Loucy (cell line): ENCODE results near the gene SURF6.

Experiments
- H2AFZ ChIP-seq: fragments of 200-600 bp; sonication (generic); 2 replicates; pipeline ENCODE4 v1.6.0; 2016; ENCODE audit warnings: antibody characterized with exemption, mild to moderate bottlenecking, low read length, moderate library complexity
- H3F3A ChIP-seq: fragments of 200-600 bp; 2 replicates; pipeline ENCODE4 v1.6.0; 2016; ENCODE audit warnings: antibody characterized with exemption, low read depth, mild to moderate bottlenecking
- H3K27me3 ChIP-seq: fragments of 200-600 bp; sonication (generic); 2 replicates; pipeline ENCODE4 v1.6.1; 2014; ENCODE audit warnings: low read length, mild to moderate bottlenecking; ENCODE audit not compliant: insufficient read depth, poor library complexity, severe bottlenecking
- H3K36me3 ChIP-seq: fragments of 200-600 bp; sonication (generic); 2 replicates; pipeline ENCODE4 v1.6.1; 2016; ENCODE audit warnings: low read length; ENCODE audit not compliant: insufficient read depth
- H3K4me1 ChIP-seq: fragments of 200-600 bp; sonication (generic); 2 replicates; pipeline ENCODE4 v1.5.1; 2014; ENCODE audit warnings: low read length, mild to moderate bottlenecking; ENCODE audit not compliant: insufficient read depth, poor library complexity, severe bottlenecking
- H3K4me2 ChIP-seq: fragments of 200-600 bp; sonication (generic); 2 replicates; pipeline ENCODE4 v1.6.0; 2014; ENCODE audit warnings: antibody characterized with exemption, low read length, low read depth, mild to moderate bottlenecking; ENCODE audit not compliant: poor library complexity, severe bottlenecking
- H3K4me3 ChIP-seq: fragments of 200-600 bp; sonication (generic); 2 replicates; pipeline ENCODE4 v1.5.1; 2014; ENCODE audit warnings: low read length, mild to moderate bottlenecking, mixed read lengths; ENCODE audit not compliant: poor library complexity, severe bottlenecking
- H3K79me2 ChIP-seq: fragments of 200-600 bp; sonication (generic); 2 replicates; pipeline ENCODE4 v1.6.1; 2014; ENCODE audit warnings: low read length; ENCODE audit not compliant: insufficient read depth
- H3K9ac ChIP-seq: fragments of 200-600 bp; sonication (generic); 2 replicates; pipeline ENCODE4 v1.6.0; 2014; ENCODE audit warnings: mild to moderate bottlenecking, low read depth, low read length, moderate library complexity; ENCODE audit not compliant: poor library complexity, severe bottlenecking
- H3K9me2 ChIP-seq: fragments of 200-600 bp; sonication (generic); replicated peaks from 2 replicates; pipeline ENCODE4 v1.6.1; 2016; ENCODE audit warnings: low read depth, low read length, mixed read lengths
- H3K9me3 ChIP-seq: fragments of 200-600 bp; sonication (generic); 2 replicates; pipeline ENCODE4 v1.6.1; 2014; ENCODE audit warnings: mild to moderate bottlenecking, antibody characterized with exemption, low read length, low read depth; ENCODE audit not compliant: insufficient read depth
- H4K20me1 ChIP-seq: fragments of 200-600 bp; sonication (generic); 2 replicates; pipeline ENCODE4 v1.6.0; 2014; ENCODE audit warnings: antibody characterized with exemption, low read length, mild to moderate bottlenecking; ENCODE audit not compliant: insufficient read depth, poor library complexity, severe bottlenecking
- EZH2phosphoT487 ChIP-seq: fragments of 200-600 bp; IDR thresholded peaks from 2 replicates; pipeline ENCODE4 v1.6.1; 2018; ENCODE audit warnings: antibody characterized with exemption, mild to moderate bottlenecking, moderate library complexity, borderline replicate concordance
- TF ChIP-seq, protein P1 (sequence below): fragments of 200-600 bp; sonication (generic); conservative IDR thresholded peaks from 2 replicates; pipeline ENCODE4 v1.5.1; 2014; ENCODE audit warnings: mild to moderate bottlenecking, antibody characterized with exemption, low read length

SURF6 gene

DNA sequence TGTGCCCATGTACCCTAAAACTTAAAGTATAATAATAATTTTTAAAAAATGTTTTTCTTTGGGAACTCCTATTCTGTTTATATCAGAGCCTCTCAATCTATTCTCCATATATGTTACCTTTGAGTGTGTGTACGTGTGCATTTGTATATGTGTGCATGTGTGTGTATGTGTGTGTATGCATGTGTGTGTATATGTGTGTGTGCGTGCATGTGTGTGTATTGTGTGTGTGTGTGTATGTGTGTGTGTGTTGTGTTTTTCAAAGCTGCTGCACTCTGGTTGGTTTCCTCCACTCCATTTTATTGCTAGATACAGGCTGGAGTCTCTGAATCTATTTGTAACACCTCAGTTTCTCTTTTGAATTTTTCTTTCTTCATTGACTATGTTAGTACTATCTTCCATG, 20.0 kb downstream of the SURF6 start:
- Histone ChIP-seq H3K4me2 (no peak overlapping the region), H3K36me3 (no peaks in the 10 kb centered on the region), H3K4me3 (no peak overlapping the region), H4K20me1 (no peaks in the 10 kb centered on the region), H3K9me3 (no peaks in the 10 kb centered on the region), H3K9me2 (no peaks in the 10 kb centered on the region), H3K79me2 (no peaks in the 10 kb centered on the region), H3F3A (no peaks in the 10 kb centered on the region), H3K27me3 (no peaks in the 10 kb centered on the region), H3K4me1 (no peaks in the 10 kb centered on the region), H2AFZ (no peak overlapping the region), H3K9ac (no peak overlapping the region)
- TF ChIP-seq, protein P1, sequence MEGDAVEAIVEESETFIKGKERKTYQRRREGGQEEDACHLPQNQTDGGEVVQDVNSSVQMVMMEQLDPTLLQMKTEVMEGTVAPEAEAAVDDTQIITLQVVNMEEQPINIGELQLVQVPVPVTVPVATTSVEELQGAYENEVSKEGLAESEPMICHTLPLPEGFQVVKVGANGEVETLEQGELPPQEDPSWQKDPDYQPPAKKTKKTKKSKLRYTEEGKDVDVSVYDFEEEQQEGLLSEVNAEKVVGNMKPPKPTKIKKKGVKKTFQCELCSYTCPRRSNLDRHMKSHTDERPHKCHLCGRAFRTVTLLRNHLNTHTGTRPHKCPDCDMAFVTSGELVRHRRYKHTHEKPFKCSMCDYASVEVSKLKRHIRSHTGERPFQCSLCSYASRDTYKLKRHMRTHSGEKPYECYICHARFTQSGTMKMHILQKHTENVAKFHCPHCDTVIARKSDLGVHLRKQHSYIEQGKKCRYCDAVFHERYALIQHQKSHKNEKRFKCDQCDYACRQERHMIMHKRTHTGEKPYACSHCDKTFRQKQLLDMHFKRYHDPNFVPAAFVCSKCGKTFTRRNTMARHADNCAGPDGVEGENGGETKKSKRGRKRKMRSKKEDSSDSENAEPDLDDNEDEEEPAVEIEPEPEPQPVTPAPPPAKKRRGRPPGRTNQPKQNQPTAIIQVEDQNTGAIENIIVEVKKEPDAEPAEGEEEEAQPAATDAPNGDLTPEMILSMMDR = no peak
- TF ChIP-seq EZH2phosphoT487 = no peak

DNA sequence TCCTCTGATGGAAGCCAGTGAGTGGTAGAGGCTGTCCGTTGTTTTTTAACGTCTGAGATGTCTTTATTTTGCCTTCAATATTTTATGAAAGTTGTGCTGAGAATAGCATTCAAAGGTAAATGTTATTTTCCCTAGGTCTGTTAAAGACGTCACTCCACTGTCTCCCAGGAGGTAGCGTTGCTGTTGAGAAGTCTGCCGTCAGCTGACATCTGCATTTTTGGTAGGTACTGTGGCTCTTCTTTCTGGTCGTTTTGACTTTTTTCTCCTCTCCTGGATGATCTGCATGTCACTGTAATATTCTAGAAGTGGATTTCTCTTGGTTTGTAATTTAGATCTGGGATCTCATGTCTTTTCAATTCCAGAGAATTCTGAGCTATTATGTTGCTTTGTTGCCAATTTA, 26.4 kb downstream of the SURF6 start:
- H3K79me2 ChIP-seq = no peaks in the 10 kb centered on the region
- no peaks in the 10 kb centered on the region for H3K27me3 ChIP-seq
- no peaks in the 10 kb centered on the region for H4K20me1 ChIP-seq
- no peaks in the 10 kb centered on the region for H3K9me3 ChIP-seq
- no peak overlapping the region for H3K4me3 ChIP-seq
- no peaks in the 10 kb centered on the region for H3K4me1 ChIP-seq
- TF ChIP-seq EZH2phosphoT487 = no peak
- TF ChIP-seq, protein P1 = no peak
- no peaks in the 10 kb centered on the region for H3K9me2 ChIP-seq
- no peaks in the 10 kb centered on the region for H3K36me3 ChIP-seq
- H3K4me2 ChIP-seq = no peak overlapping the region
- H3F3A ChIP-seq = no peaks in the 10 kb centered on the region
- no peak overlapping the region for H3K9ac ChIP-seq
- H2AFZ ChIP-seq = no peak overlapping the region

DNA sequence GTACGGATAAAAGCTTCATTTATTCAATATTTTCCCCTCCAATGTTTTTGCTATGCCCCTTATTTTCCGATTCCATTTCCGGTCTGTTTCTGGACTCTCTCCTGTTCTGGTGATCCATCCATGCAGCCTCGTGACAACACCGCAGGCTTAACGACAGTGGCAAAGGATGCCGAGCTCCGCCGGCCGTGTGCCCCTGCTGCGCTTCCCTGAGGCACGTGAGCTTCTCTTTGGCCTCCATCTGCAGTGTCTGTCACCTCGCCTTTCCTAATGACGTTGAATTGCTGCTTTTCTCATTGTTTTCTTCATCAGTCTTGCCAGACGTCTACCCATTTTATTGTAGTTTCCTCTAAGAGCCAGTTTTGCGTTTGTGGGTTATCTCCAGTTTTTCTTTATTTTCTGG, 28.7 kb downstream of the SURF6 start:
- H3K27me3 ChIP-seq = no peaks in the 10 kb centered on the region
- no peaks in the 10 kb centered on the region for H3K36me3 ChIP-seq
- TF ChIP-seq EZH2phosphoT487 = no peak
- TF ChIP-seq, protein P1 = no peak
- no peak overlapping the region for H3K9ac ChIP-seq
- no peaks in the 10 kb centered on the region for H3K4me1 ChIP-seq
- no peak overlapping the region for H3K4me2 ChIP-seq
- H4K20me1 ChIP-seq = no peaks in the 10 kb centered on the region
- no peaks in the 10 kb centered on the region for H3F3A ChIP-seq
- H3K4me3 ChIP-seq = no peak overlapping the region
- H3K9me2 ChIP-seq = no peaks in the 10 kb centered on the region
- H3K79me2 ChIP-seq = no peaks in the 10 kb centered on the region
- H3K9me3 ChIP-seq = no peaks in the 10 kb centered on the region
- no peak overlapping the region for H2AFZ ChIP-seq
